K562 (cell line): Measurements from ENCODE around the gene EPB41L2. TPM values are rescaled to one million over a fixed set of nuclear protein-coding genes. Genes with fewer than 3 reads are reported as not detected.

Experiments used
- EZH2 ChIP-seq: IDR thresholded peaks from 2 replicates; pipeline ENCODE4 v1.6.1; 2012; ENCODE audit warnings: low read depth, mild to moderate bottlenecking, inconsistent platforms, low read length, borderline replicate concordance
- FOXJ2 ChIP-seq: fragments of 200-800 bp; sonication (Bioruptor generic); IDR thresholded peaks from 2 replicates; pipeline ENCODE4 v1.6.1; 2016; ENCODE audit warnings: missing genetic modification characterization, missing compliant biosample characterization
- KDM5B ChIP-seq: fragments of 200-600 bp; sonication (generic); IDR thresholded peaks from 2 replicates; pipeline ENCODE4 v1.6.1; 2012; ENCODE audit warnings: low read depth, mild to moderate bottlenecking, moderate library complexity, low read length, control low read depth, inconsistent platforms; ENCODE audit not compliant: insufficient replicate concordance
- NCOA2 ChIP-seq, 2 experiments: fragments of 450-650 bp; IDR thresholded peaks; 2 replicates each; pipeline ENCODE4 v1.6.1; 2018; ENCODE audit warnings: mild to moderate bottlenecking in 2 of 2, moderate library complexity in 1 of 2; ENCODE audit not compliant: partially characterized antibody in 2 of 2
- PCBP1 ChIP-seq: fragments of 200-400 bp; formaldehyde crosslinking; IDR thresholded peaks from 2 replicates; pipeline ENCODE4 v1.6.1; 2018; ENCODE audit warnings: mild to moderate bottlenecking, low read depth, low read length; ENCODE audit not compliant: poor library complexity, severe bottlenecking
- ZBTB40 ChIP-seq, 2 experiments: fragments of 450-650 bp in 1 of 2; sonication (generic) in 1 of 2; formaldehyde crosslinking in 1 of 2; IDR thresholded peaks; 2 replicates each; pipeline versions ENCODE4 v1.7.1 to v1.9.0; 2016 to 2022; ENCODE audit warnings: inconsistent platforms in 1 of 2, mild to moderate bottlenecking in 1 of 2, missing genetic modification reagents in 1 of 2
- ZNF699 ChIP-seq: fragments of 250-450 bp; sonication (Bioruptor Pico); IDR thresholded peaks from 2 replicates; pipeline ENCODE4 v1.8.0; 2021; ENCODE audit warnings: mild to moderate bottlenecking, moderate library complexity; ENCODE audit not compliant: insufficient replicate concordance
- polyA plus RNA-seq, 8 experiments: library from polyadenylated mRNA; depleted of rRNA in 4 of 8; stranded (reverse) in 5 of 8; unstranded in 3 of 8; fragments of >200 nt; fragmentation: Nextera tagmentation in 2 of 8; fragmentation: Illumina TruSeq in 1 of 8; extraction: Ambion mirVana in 2 of 8; extraction: Trizol in 1 of 8; gene quantifications; 2 replicates each; pipeline versions ENCODE4 v1.2.1 to v1.2.3, GENCODE V29; 2011 to 2014; ENCODE audit warnings: inconsistent platforms in 1 of 8, missing spikeins in 1 of 8
- total RNA-seq, 7 experiments: library from RNA; depleted of rRNA in 6 of 7; stranded (reverse); fragments of >200 nt in 6 of 7; fragmentation: Illumina TruSeq in 2 of 7; extraction: Trizol in 2 of 7; gene quantifications; 2 replicates each; pipeline versions ENCODE4 v1.2.1 to v1.2.3, GENCODE V29; 2011 to 2021; ENCODE audit warnings: low replicate concordance in 1 of 7

Gene EPB41L2
- total and polyA plus RNA-seq, 9 of the 15 experiments (the other 6 are each of a cell fraction or from before 2014, with no cell fraction given) = 5.1 to 53.6 (median 25.0) TPM

GRCh38 chr6:130964808-130965604, 98.0 kb downstream of the EPB41L2 start (continued):
- no peak for TF ChIP-seq PCBP1
- no peak for TF ChIP-seq KDM5B
- no peak for TF ChIP-seq EZH2
- TF ChIP-seq NCOA2 (IDR thresholded peaks at IDR 0.05; ENCODE audit: partially characterized antibody in 2 of 2) = no peak
- TF ChIP-seq ZNF699 (CRISPR knock-in tag) = no peak
- TF ChIP-seq FOXJ2 (tag) = no peak
- TF ChIP-seq ZBTB40 (IDR thresholded peaks at IDR 0.05) = no peak
- TF ChIP-seq ZBTB40 (CRISPR knock-in tag; IDR thresholded peaks at IDR 0.05) = no peak
